ENCODE data around the gene FOXK1. TPM values are rescaled to one million over a fixed set of nuclear protein-coding genes. Genes with fewer than 3 reads are reported as not detected.
A peak's percentile ranks its signal among the peaks of the same experiment; 100 is the strongest.

Gene FOXK1
- total and polyA plus RNA-seq, 2 of the 13 experiments (the other 11 are each of a cell fraction or from before 2014, with no cell fraction given): 4.6 to 8.8 TPM

DNA sequence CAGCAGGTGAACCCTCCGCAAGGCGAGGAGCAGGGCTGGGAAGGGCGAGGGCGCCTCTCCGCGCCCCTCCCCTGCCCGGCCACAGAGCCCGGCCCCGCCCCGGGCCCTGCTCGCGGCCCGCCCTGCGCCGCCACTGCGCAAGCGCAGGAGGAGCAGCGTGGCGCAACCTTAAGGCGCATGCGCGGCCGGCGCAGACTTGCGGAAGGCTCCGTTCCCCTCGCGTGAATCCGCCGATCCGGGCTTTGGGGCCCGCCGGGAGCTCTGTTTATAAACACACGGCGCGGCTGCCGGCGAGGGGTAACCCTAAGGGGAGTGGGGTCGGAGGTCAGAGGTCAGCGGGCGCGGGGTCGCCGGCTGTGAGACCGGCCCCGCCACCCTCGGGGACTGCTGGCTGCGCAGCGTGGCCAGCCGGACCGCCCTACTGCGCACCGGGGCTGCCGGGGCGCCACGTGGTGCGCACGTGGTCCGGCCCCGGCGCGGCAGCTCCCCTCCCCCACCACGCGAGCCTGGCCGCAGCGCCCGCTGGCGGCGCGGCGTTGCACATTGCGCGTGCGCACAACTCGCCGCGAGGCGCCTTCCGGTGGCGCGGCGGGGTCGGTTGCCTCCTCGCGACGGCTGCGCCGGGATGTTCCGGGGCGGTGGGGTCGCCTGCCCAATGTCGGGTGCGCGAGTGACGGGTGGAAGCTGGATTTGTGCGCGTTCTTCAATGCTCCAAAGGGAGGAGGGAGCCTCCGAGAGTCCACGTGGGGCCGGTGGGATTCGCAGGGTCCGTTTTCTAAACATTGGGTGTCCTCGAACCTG lies 40.2 kb upstream of the FOXK1 start (continued):
- TF ChIP-seq ZNF772 (CRISPR knock-in tag; IDR thresholded peaks at IDR 0.05): peak; percentile 92; the same call in 1 of the 2 replicates
- TF ChIP-seq, protein P1, sequence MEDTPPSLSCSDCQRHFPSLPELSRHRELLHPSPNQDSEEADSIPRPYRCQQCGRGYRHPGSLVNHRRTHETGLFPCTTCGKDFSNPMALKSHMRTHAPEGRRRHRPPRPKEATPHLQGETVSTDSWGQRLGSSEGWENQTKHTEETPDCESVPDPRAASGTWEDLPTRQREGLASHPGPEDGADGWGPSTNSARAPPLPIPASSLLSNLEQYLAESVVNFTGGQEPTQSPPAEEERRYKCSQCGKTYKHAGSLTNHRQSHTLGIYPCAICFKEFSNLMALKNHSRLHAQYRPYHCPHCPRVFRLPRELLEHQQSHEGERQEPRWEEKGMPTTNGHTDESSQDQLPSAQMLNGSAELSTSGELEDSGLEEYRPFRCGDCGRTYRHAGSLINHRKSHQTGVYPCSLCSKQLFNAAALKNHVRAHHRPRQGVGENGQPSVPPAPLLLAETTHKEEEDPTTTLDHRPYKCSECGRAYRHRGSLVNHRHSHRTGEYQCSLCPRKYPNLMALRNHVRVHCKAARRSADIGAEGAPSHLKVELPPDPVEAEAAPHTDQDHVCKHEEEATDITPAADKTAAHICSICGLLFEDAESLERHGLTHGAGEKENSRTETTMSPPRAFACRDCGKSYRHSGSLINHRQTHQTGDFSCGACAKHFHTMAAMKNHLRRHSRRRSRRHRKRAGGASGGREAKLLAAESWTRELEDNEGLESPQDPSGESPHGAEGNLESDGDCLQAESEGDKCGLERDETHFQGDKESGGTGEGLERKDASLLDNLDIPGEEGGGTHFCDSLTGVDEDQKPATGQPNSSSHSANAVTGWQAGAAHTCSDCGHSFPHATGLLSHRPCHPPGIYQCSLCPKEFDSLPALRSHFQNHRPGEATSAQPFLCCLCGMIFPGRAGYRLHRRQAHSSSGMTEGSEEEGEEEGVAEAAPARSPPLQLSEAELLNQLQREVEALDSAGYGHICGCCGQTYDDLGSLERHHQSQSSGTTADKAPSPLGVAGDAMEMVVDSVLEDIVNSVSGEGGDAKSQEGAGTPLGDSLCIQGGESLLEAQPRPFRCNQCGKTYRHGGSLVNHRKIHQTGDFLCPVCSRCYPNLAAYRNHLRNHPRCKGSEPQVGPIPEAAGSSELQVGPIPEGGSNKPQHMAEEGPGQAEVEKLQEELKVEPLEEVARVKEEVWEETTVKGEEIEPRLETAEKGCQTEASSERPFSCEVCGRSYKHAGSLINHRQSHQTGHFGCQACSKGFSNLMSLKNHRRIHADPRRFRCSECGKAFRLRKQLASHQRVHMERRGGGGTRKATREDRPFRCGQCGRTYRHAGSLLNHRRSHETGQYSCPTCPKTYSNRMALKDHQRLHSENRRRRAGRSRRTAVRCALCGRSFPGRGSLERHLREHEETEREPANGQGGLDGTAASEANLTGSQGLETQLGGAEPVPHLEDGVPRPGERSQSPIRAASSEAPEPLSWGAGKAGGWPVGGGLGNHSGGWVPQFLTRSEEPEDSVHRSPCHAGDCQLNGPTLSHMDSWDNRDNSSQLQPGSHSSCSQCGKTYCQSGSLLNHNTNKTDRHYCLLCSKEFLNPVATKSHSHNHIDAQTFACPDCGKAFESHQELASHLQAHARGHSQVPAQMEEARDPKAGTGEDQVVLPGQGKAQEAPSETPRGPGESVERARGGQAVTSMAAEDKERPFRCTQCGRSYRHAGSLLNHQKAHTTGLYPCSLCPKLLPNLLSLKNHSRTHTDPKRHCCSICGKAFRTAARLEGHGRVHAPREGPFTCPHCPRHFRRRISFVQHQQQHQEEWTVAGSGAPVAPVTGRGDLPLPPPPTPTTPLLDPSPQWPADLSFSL (CRISPR knock-in tag; IDR thresholded peaks at IDR 0.05): no peak
- TF ChIP-seq ZNF160 (CRISPR knock-in tag; IDR thresholded peaks at IDR 0.05): peak; percentile 94; the same call in 1 of the 2 replicates
- peak; percentile 90 for TF ChIP-seq KAT8 (CRISPR knock-in tag; IDR thresholded peaks at IDR 0.05)
- no peak for TF ChIP-seq ZKSCAN5 (CRISPR knock-in tag; IDR thresholded peaks at IDR 0.05)
- TF ChIP-seq PHF5A (CRISPR knock-in tag; IDR thresholded peaks at IDR 0.05; ENCODE audit: low read depth, unreplicated experiment): no peak
- peak; percentile 71 for TF ChIP-seq HDAC2 (CRISPR knock-in tag; IDR thresholded peaks at IDR 0.05)
- no peak for TF ChIP-seq ZNF720 (CRISPR knock-in tag; IDR thresholded peaks at IDR 0.05)
- no peak for TF ChIP-seq U2AF1 (optimal IDR thresholded peaks at IDR 0.05; ENCODE audit: low read depth, low read length)
- TF ChIP-seq, protein P2, sequence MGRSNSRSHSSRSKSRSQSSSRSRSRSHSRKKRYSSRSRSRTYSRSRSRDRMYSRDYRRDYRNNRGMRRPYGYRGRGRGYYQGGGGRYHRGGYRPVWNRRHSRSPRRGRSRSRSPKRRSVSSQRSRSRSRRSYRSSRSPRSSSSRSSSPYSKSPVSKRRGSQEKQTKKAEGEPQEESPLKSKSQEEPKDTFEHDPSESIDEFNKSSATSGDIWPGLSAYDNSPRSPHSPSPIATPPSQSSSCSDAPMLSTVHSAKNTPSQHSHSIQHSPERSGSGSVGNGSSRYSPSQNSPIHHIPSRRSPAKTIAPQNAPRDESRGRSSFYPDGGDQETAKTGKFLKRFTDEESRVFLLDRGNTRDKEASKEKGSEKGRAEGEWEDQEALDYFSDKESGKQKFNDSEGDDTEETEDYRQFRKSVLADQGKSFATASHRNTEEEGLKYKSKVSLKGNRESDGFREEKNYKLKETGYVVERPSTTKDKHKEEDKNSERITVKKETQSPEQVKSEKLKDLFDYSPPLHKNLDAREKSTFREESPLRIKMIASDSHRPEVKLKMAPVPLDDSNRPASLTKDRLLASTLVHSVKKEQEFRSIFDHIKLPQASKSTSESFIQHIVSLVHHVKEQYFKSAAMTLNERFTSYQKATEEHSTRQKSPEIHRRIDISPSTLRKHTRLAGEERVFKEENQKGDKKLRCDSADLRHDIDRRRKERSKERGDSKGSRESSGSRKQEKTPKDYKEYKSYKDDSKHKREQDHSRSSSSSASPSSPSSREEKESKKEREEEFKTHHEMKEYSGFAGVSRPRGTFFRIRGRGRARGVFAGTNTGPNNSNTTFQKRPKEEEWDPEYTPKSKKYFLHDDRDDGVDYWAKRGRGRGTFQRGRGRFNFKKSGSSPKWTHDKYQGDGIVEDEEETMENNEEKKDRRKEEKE (IDR thresholded peaks at IDR 0.05): no peak
- TF ChIP-seq ZNF777 (CRISPR knock-in tag; IDR thresholded peaks at IDR 0.05): peak; percentile 90
- TF ChIP-seq ZNF367 (CRISPR knock-in tag; IDR thresholded peaks at IDR 0.05; ENCODE audit: borderline replicate concordance): peak; percentile 78; the same call in 1 of the 2 replicates
- peak; percentile 88 for TF ChIP-seq ZNF331 (CRISPR knock-in tag; IDR thresholded peaks at IDR 0.05)
- TF ChIP-seq TEAD3 (CRISPR knock-in tag; optimal IDR thresholded peaks at IDR 0.05; ENCODE audit: borderline replicate concordance): peak; percentile 32
- TF ChIP-seq, protein P3, sequence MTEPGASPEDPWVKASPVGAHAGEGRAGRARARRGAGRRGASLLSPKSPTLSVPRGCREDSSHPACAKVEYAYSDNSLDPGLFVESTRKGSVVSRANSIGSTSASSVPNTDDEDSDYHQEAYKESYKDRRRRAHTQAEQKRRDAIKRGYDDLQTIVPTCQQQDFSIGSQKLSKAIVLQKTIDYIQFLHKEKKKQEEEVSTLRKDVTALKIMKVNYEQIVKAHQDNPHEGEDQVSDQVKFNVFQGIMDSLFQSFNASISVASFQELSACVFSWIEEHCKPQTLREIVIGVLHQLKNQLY (CRISPR knock-in tag; IDR thresholded peaks at IDR 0.05): peak; percentile 85; the same call in 1 of the 2 replicates
- no peak; the same call in 1 of the 2 replicates for TF ChIP-seq FOSL1 (CRISPR knock-in tag; IDR thresholded peaks at IDR 0.05; ENCODE audit: borderline replicate concordance)
- TF ChIP-seq ZSCAN22 (CRISPR knock-in tag; IDR thresholded peaks at IDR 0.05): peak; percentile 81

All from HepG2 (cell line).